HG02970 (cell line): ENCODE data around the gene TSPAN5.
"Not testable (repeated sequence)": the region's sequence is repeated elsewhere in the genome, so short reads cannot be mapped to it uniquely, and the experiment has no call there.

ENCODE experiments used
- ATAC-seq: cut with Tn5 transposase; IDR thresholded peaks from one replicate; pipeline ENCODE4 v1.9.1; 2021; ENCODE audit warnings: mild to moderate bottlenecking, moderate library complexity, moderate number of reproducible peaks; ENCODE audit not compliant: unreplicated experiment, low FRiP score

Gene TSPAN5

GRCh38 chr4:98479590-98479989 lies 178.8 kb downstream of the TSPAN5 start:
- ATAC-seq = not testable (repeated sequence)

DNA sequence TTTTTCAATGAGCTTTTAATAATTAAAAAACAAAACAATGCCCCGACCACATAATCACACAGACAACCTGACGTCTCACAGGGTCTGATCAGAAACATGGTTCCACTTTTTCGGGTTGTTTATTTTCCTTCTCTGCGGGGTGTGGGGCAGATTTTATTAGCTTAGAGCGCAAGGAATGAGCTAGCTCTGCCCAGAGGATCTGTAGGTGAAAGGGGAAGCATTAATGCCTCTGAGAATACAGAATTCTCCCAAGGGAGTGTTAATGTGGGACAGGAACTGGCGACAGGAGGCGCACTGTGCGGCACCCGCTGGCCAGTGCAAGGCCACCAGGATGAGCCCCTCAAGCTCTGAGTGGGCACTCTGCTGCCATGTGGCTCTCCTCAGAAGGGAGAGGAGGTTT lies 181.5 kb downstream of the TSPAN5 start:
- no peak for ATAC-seq

- ATAC-seq = no peak
Measured at GRCh38 chr4:98474408-98474844, 184.0 kb downstream of the TSPAN5 start.

GRCh38 chr4:98473046-98473445 lies 185.4 kb downstream of the TSPAN5 start:
- no peak for ATAC-seq

- ATAC-seq = no peak
Measured at GRCh38 chr4:98470831-98471230, 187.6 kb downstream of the TSPAN5 start.

DNA sequence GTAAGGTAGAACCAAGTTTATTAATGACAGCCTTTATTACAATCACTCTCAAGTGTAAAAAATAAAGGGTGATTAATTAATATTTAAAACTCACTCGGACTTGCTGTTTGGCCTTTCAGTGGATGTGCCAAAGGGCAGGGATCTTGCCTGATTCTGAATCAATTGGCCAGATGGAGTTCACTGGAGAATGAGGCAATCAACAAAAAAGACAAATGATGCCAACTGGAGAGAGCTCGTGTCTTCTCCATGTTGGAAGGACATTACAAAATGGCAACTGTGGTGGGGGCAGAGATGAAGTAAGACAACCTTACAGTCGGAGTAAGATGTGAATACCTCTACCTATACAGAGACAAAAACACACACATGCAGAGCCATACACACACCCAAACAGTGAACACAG lies 188.0 kb downstream of the TSPAN5 start:
- no peak for ATAC-seq

DNA sequence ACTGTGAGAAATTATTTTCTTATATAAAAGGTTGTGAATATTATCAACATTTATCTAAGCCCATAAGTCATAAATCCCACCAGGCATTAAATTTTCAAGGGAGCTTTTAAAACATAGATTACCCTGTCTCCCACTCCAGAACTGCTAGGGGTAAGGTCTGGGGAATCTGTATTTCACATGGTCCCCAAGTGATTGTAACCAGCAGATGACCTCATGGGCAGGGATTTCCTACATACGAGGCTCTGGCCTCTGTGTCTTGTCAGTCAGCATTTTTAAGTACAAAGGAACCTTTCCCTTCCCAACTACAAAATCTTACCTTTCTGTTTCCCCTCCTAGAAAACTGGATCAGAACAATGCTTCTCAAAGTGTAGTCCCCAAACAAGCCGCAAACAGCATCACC lies 188.6 kb downstream of the TSPAN5 start:
- ATAC-seq = no peak

DNA sequence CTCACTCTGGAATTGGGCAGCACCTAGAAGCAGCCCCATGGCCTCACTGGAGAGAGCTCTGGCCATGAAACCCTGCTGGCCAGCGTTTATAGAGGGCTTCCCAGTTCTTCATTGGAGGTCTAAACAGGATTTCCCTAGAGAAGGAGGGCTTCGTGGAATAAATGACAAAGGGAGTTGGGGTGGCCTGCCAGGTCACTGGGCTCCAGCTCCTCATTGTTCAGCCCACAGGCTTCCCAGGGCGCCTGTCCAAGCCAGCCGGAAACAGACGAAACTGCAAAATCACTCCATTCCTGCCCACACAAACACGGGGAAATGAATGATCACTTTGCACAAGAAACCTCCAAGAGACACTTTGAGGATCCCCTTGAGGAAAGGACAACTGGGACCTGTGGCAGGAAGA lies 189.7 kb downstream of the TSPAN5 start:
- no peak for ATAC-seq

GRCh38 chr4:98467627-98468072 lies 190.8 kb downstream of the TSPAN5 start:
- ATAC-seq = peak; percentile 78

GRCh38 chr4:98466868-98467599 lies 191.4 kb downstream of the TSPAN5 start:
- ATAC-seq = no peak

GRCh38 chr4:98462487-98462886 lies 195.9 kb downstream of the TSPAN5 start:
- ATAC-seq = no peak

DNA sequence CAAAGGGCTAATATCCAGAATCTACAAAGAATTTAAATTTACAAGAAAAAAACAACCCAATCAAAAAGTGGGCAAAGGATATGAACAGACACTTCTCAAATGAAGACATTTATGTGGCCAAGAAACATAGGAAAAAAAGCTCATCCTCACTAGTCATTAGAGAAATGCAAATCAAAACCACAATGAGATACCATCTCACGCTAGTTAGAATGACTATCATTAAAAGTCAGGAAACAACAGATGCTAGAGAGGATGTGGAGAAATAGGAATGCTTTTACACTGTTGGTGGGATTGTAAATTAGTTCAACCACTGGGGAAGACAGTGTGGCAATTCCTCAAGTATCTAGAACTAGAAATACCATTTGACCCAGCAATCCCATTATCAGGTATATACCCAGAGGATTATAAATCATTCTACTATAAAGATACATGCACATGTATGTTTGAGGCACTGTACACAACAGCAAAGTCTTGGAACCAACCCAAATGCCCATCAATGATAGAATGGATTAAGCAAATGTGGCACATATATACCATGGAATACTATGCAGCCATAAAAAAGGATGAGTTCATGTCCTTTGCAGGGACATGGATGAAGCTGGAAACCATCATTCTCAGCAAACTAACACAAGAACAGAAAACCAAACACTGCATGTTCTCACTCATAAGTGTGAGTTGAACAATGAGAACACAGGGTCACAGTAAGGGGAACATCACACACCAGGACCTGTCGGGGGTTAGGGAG lies 197.1 kb downstream of the TSPAN5 start:
- not testable (repeated sequence) for ATAC-seq

DNA sequence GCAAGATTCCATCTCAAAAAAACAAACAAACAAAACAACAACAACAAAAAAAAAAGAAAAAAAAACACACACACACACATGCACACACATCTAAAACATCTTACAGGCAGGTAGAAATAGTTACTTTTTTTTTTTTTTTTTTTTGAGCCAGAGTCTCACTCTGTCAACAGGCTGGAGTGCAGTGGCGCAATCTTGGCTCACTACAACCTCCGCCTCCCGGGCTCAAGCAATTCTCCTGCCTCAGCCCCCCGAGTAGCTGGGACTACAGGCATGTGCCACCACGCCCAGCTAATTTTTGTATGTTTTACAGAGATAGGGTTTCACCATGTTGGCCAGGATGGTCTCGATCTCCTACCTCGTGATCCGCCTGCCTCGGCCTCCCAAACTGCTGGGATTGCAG lies 201.0 kb downstream of the TSPAN5 start:
- ATAC-seq = not testable (repeated sequence)

DNA sequence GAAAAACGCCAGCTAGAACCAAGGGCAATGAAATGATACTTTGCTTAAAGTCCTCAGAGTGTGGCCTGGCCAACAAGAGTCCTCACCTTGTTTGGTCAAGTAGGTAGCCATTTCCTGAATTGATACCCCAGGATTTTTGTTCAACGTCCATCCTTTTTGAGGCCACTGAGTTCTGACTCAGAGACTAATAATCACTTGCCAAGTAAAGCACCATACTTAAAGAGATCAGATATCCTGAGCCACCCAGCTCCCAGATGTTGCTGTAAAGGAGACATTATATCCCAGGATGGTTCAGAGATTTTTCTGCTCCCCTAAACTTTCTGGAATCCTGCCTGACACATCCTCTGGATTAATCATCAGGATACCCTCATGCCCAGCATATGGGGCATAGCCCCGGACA lies 206.3 kb downstream of the TSPAN5 start:
- no peak for ATAC-seq

GRCh38 chr4:98448908-98449307 lies 209.5 kb downstream of the TSPAN5 start:
- no peak for ATAC-seq

DNA sequence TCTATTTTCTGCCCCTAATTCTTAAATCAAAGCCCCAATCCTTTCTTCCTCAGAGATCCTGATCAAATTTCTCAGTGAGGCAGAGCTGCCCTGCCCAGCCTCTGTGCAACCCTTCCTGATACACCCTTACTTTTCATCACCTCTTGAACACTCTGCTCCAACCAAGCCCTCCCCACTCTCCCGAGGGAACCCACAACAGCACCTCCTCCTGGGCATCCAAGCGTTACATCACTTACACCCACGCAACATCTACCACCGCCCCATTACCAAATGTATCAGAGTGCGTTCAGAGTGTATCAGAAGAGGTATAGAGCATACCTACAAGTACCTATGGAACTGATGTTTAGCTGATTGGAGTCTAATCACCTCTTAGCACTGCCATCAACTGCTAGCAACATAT lies 210.8 kb downstream of the TSPAN5 start:
- ATAC-seq = no peak

DNA sequence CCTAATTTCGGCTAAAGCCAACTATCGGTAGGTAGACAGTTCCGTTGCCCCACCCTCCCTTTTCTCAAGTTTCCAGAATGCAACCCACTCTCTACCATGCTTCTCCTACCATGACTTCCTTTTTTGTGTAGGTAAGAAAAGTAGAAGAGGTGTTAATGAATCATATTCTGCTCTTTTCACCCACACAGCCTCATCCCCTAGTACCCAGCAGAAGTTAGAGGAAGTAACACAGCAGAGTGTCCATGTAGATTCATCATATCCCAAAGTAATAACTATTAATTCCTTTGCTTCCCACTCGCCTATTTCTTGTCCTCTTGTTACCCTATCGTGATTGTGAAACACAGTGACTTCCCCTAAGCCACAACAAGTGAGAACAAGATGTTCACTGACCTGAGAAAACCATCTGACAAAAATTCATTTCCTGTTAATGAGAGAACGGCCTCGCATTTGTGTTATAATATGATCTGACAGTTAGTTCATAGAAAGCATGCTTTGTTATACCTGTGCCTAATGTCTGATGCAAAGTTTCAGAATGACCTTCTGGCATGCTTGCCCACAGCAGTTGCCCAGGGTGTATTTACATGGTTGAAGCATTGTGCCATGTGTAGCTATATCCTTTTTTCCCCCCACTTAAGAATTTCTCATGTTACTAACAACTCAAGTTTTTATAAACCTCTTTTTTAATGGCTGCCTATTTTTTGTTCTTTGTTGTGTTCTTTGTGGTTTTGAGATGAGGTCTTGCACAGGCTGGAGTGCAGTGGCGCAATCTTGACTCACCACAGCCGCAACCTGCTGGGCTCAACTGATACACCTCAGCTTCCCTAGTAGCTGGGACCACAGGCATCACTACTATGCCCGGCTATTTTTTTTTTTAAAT lies 211.7 kb downstream of the TSPAN5 start:
- peak; percentile 62 for ATAC-seq

- ATAC-seq = no peak
Measured at GRCh38 chr4:98444371-98444770, 214.0 kb downstream of the TSPAN5 start.

DNA sequence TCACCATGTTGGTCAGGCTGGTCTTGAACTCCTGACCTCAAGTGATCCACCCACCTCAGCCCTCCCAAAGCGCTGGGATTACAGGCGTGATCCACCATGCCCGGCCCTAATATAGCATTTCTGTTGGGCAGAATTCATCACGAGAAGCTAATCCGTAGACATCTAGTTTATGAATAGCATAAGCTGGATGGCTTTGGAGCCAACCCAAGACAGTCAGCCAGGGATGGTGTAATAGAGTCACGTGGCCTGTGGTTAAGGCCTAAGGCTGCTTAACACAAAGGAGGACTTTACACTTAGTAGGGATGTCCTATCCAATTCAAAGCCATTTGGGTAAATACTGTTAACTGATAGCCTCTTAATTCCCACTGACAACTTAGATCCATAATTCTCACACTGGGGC lies 223.6 kb downstream of the TSPAN5 start:
- ATAC-seq = no peak

GRCh38 chr4:98433691-98434090 lies 224.7 kb downstream of the TSPAN5 start:
- no peak for ATAC-seq
